HFF-Myc (cell line): ENCODE results near the gene PACS1.

Experiments
- DNase-seq: peaks from one replicate; pipeline ENCODE4 v3.0.0-alpha.2; 2011; ENCODE audit warnings: low read depth; ENCODE audit errors: extremely low read depth
- H3K4me3 ChIP-seq: replicated peaks from 2 replicates; pipeline ENCODE4 v1.5.1; 2011; ENCODE audit warnings: low read depth, mild to moderate bottlenecking, control low read depth, low read length
- CTCF ChIP-seq: IDR thresholded peaks from 2 replicates; pipeline ENCODE4 v1.5.1; 2012; ENCODE audit warnings: mild to moderate bottlenecking, low read depth, low read length, control low read depth; ENCODE audit errors: missing control alignments

Gene PACS1

GRCh38 chr11:66192181-66192863, 122.2 kb downstream of the PACS1 start:
- no peak for DNase-seq
- TF ChIP-seq CTCF: no peak
- no peak overlapping the region for H3K4me3 ChIP-seq

- TF ChIP-seq CTCF: no peak
- DNase-seq: no peak
Observed at GRCh38 chr11:66194391-66194790, 124.3 kb downstream of the PACS1 start.

GRCh38 chr11:66195867-66196266, 125.8 kb downstream of the PACS1 start:
- no peak for TF ChIP-seq CTCF
- no peak overlapping the region for H3K4me3 ChIP-seq
- no peak for DNase-seq

More at GRCh38 chr11:66194391-66194790, 124.3 kb downstream of the PACS1 start:
- no peak overlapping the region for H3K4me3 ChIP-seq

DNA sequence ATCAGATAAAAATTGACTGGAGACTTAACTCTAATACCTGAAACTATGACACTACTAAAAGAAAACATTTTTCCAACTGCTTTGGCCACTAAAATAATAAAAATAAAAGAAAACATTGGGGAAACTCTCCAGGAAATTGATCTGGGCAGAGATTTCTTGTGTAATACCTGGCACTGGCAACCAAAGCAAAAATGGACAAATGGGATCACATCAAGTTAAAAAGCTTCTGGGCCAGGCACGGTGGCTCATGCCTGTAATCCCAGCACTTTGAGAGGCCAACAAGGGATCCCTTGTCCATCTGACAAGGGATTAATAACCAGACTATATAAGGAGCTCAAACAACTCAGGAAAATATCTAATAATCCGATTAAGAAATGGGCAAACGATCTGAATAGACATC, 133.8 kb downstream of the PACS1 start:
- no peak for DNase-seq

DNA sequence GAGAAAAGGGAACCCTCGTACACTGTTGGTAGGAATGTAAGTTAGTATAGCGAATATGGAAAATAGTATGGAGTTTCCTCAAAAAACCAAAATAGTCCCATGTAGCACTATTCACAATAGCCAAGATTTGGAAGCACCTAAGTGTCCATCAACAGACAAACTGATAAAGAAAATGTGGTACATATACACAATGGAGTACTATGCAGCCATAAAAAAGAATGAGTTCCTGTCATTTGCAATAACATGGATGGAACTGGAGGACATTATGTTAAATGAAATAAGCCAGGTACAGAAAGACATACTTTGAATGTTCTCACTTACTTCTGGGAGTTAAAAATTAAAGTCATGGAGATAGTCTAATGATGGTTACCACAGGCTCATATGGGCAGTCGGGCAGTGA, 134.3 kb downstream of the PACS1 start:
- H3K4me3 ChIP-seq: no peak overlapping the region
- TF ChIP-seq CTCF: no peak
- no peak for DNase-seq

More for the DNA sequence above, 133.8 kb downstream of the PACS1 start:
- no peak overlapping the region for H3K4me3 ChIP-seq
- no peak for TF ChIP-seq CTCF

DNA sequence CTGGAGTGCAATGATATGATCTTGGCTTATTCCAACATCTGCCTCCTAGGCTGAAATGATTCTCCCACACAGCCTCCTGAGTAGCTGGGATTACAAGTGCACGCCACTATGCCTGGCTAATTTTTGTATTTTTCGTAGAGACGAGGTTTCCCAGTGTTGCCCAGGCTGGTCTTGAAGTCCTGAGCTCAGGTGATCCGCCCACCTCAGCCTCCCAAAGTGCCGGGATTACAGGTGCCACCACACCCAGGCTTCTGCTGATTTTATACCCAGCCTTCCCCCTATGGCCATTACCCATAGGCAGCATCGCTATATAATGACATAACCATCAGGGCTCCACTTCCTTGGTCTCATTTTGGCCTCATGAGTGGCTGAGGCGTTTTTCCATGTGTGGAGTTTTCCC, 137.7 kb downstream of the PACS1 start:
- no peak for TF ChIP-seq CTCF
- no peak for DNase-seq
- H3K4me3 ChIP-seq: no peak overlapping the region

DNA sequence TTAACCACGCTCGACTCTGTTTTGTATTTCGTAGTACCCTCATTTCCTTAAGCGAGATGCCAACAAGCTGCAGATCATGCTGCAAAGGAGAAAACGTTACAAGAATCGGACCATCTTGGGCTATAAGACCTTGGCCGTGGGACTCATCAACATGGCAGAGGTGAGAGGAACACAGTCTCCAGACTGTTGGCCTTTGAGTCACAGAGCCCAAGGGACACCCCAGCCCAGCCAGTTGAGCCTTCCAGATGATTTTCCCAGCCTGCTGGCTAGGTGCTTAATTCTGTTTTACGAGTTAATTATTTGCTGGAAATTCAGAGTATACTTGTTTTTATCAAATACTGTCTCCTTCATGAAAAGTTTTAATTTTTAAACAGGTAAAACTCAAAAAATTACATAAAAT, 141.0 kb downstream of the PACS1 start:
- TF ChIP-seq CTCF: no peak
- DNase-seq: no peak
- no peak overlapping the region for H3K4me3 ChIP-seq
